ENCODE measurements around the gene DTD1.

The DTD1 gene

GRCh38 chr20:18588574-18588933 lies 700 bp downstream of the DTD1 start:
- H4K20me1 ChIP-seq (ENCODE audit: insufficient read depth, low read length, poor library complexity, severe bottlenecking) = no peaks in the 10 kb centered on the region
- no peaks in the 10 kb centered on the region for H3K27me3 ChIP-seq (ENCODE audit: insufficient read depth, low read length, poor library complexity, severe bottlenecking)
- no peak overlapping the region for H2AFZ ChIP-seq (ENCODE audit: low read length)
- H3F3A ChIP-seq (ENCODE audit: low read depth) = no peaks in the 10 kb centered on the region
- no peaks in the 10 kb centered on the region for H3K79me2 ChIP-seq (ENCODE audit: insufficient read depth, low read length)
- no peak overlapping the region for H3K4me2 ChIP-seq (ENCODE audit: low read depth, low read length, poor library complexity, severe bottlenecking)
- TF ChIP-seq EZH2phosphoT487 (IDR thresholded peaks at IDR 0.05; ENCODE audit: borderline replicate concordance) (no peak), CTCF (conservative IDR thresholded peaks at IDR 0.05; ENCODE audit: low read length) (no peak)
- H3K4me1 ChIP-seq (ENCODE audit: insufficient read depth, low read length, poor library complexity, severe bottlenecking) = no peaks in the 10 kb centered on the region
- H3K9me3 ChIP-seq (ENCODE audit: insufficient read depth, low read depth, low read length) = no peaks in the 10 kb centered on the region
- H3K36me3 ChIP-seq (ENCODE audit: insufficient read depth, low read length) = no peaks in the 10 kb centered on the region
- no peak overlapping the region for H3K9ac ChIP-seq (ENCODE audit: low read depth, low read length, poor library complexity, severe bottlenecking)
- no peak overlapping the region for H3K4me3 ChIP-seq (ENCODE audit: low read length, poor library complexity, severe bottlenecking)
- no peaks in the 10 kb centered on the region for H3K9me2 ChIP-seq (replicated peaks; ENCODE audit: low read depth, low read length)

GRCh38 chr20:18589941-18590674 lies 2.3 kb downstream of the DTD1 start:
- Histone ChIP-seq H3K79me2 (ENCODE audit: insufficient read depth, low read length) (no peaks in the 10 kb centered on the region), H3K4me2 (ENCODE audit: low read depth, low read length, poor library complexity, severe bottlenecking) (no peak overlapping the region), H3K36me3 (ENCODE audit: insufficient read depth, low read length) (no peaks in the 10 kb centered on the region), H3K27me3 (ENCODE audit: insufficient read depth, low read length, poor library complexity, severe bottlenecking) (peaks cover 10% of the 10 kb centered on the region), H2AFZ (ENCODE audit: low read length) (no peak overlapping the region), H3K9me2 (replicated peaks; ENCODE audit: low read depth, low read length) (no peaks in the 10 kb centered on the region), H3K4me3 (ENCODE audit: low read length, poor library complexity, severe bottlenecking) (no peak overlapping the region), H4K20me1 (ENCODE audit: insufficient read depth, low read length, poor library complexity, severe bottlenecking) (no peaks in the 10 kb centered on the region), H3K9me3 (ENCODE audit: insufficient read depth, low read depth, low read length) (no peaks in the 10 kb centered on the region), H3K9ac (ENCODE audit: low read depth, low read length, poor library complexity, severe bottlenecking) (no peak overlapping the region), H3F3A (ENCODE audit: low read depth) (no peaks in the 10 kb centered on the region), H3K4me1 (ENCODE audit: insufficient read depth, low read length, poor library complexity, severe bottlenecking) (no peaks in the 10 kb centered on the region)
- TF ChIP-seq EZH2phosphoT487 (IDR thresholded peaks at IDR 0.05; ENCODE audit: borderline replicate concordance) = no peak
- TF ChIP-seq CTCF (conservative IDR thresholded peaks at IDR 0.05; ENCODE audit: low read length) = no peak

GRCh38 chr20:18596270-18596669 lies 8.4 kb downstream of the DTD1 start:
- Histone ChIP-seq H3K9me3 (ENCODE audit: insufficient read depth, low read depth, low read length) (no peaks in the 10 kb centered on the region), H3K4me3 (ENCODE audit: low read length, poor library complexity, severe bottlenecking) (no peak overlapping the region), H3K4me1 (ENCODE audit: insufficient read depth, low read length, poor library complexity, severe bottlenecking) (no peaks in the 10 kb centered on the region), H3K36me3 (ENCODE audit: insufficient read depth, low read length) (no peaks in the 10 kb centered on the region), H3K79me2 (ENCODE audit: insufficient read depth, low read length) (no peaks in the 10 kb centered on the region), H3K9ac (ENCODE audit: low read depth, low read length, poor library complexity, severe bottlenecking) (no peak overlapping the region), H3F3A (ENCODE audit: low read depth) (no peaks in the 10 kb centered on the region), H3K27me3 (ENCODE audit: insufficient read depth, low read length, poor library complexity, severe bottlenecking) (peaks cover 10% of the 10 kb centered on the region), H3K4me2 (ENCODE audit: low read depth, low read length, poor library complexity, severe bottlenecking) (no peak overlapping the region), H2AFZ (ENCODE audit: low read length) (no peak overlapping the region), H3K9me2 (replicated peaks; ENCODE audit: low read depth, low read length) (no peaks in the 10 kb centered on the region), H4K20me1 (ENCODE audit: insufficient read depth, low read length, poor library complexity, severe bottlenecking) (no peaks in the 10 kb centered on the region)
- TF ChIP-seq CTCF (conservative IDR thresholded peaks at IDR 0.05; ENCODE audit: low read length) (no peak), EZH2phosphoT487 (IDR thresholded peaks at IDR 0.05; ENCODE audit: borderline replicate concordance) (no peak)

Data from Loucy (cell line).